OCI-LY1 (cell line): ENCODE results near the gene CNTN1.

Source experiments
- EZH2 ChIP-seq: fragments of 200-600 bp; sonication (generic), shearing (Covaris generic); IDR thresholded peaks from 2 replicates; pipeline ENCODE4 v1.8.0; 2017; ENCODE audit warnings: borderline replicate concordance, mixed run types, mild to moderate bottlenecking, antibody characterized with exemption, low read length, moderate library complexity, mixed read lengths
- TF ChIP-seq, protein P1 (sequence below): fragments of 200-600 bp; sonication (generic), shearing (Covaris generic); IDR thresholded peaks from 2 replicates; pipeline ENCODE4 v1.5.1; 2017; ENCODE audit warnings: mild to moderate bottlenecking, antibody characterized with exemption, low read length, moderate library complexity, mixed read lengths

DNA sequence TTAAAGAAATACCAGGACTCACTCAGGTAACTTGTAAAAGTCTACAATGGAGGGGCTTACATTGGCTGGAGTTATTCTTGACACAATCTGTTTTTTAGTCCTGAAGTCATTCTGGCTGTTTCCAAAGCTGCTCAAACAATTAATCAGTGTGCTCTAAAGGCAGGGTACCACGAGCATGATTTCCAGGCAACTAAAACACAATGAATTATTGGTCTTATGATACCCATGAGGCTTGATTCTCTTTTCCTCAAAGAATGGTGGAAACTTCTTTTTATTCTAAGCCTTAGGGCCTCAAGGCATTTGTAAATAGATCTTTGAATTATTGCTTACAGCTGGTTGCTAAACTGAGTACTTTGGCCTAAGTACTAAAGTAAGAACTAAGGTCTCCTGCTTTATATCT is 296.1 kb downstream of the CNTN1 start:
- TF ChIP-seq, protein P1, sequence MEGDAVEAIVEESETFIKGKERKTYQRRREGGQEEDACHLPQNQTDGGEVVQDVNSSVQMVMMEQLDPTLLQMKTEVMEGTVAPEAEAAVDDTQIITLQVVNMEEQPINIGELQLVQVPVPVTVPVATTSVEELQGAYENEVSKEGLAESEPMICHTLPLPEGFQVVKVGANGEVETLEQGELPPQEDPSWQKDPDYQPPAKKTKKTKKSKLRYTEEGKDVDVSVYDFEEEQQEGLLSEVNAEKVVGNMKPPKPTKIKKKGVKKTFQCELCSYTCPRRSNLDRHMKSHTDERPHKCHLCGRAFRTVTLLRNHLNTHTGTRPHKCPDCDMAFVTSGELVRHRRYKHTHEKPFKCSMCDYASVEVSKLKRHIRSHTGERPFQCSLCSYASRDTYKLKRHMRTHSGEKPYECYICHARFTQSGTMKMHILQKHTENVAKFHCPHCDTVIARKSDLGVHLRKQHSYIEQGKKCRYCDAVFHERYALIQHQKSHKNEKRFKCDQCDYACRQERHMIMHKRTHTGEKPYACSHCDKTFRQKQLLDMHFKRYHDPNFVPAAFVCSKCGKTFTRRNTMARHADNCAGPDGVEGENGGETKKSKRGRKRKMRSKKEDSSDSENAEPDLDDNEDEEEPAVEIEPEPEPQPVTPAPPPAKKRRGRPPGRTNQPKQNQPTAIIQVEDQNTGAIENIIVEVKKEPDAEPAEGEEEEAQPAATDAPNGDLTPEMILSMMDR, result no peak
- TF ChIP-seq EZH2, result no peak
